ENCODE results near the gene DHRSX.

GRCh38 chrX:2502120-2502667, 1.4 kb upstream of the DHRSX start:
- no peak for TF ChIP-seq CTCF (conservative IDR thresholded peaks at IDR 0.05 in 1 of 2, IDR thresholded peaks at IDR 0.05 in 1 of 2; ENCODE audit: low read depth in 1 of 2, low read length in 2 of 2)
- no peak for TF ChIP-seq EZH2 (IDR thresholded peaks at IDR 0.05; ENCODE audit: low read length, missing control alignments)
